Cerebellar nuclear complex (tissue), 1 donor: ENCODE results near the gene CAMTA1.

ENCODE experiments used
- DNase-seq, 2 experiments: peaks; one replicate each; lab custom pipeline; 2025; lab: John Stamatoyannopoulos, UW

CAMTA1 gene

GRCh38 chr1:7558481-7558880, 773.2 kb downstream of the CAMTA1 start:
- DNase-seq: no peak

- no peak for DNase-seq
Observed at GRCh38 chr1:7558921-7559869, 773.9 kb downstream of the CAMTA1 start.

- no peak for DNase-seq
Observed at GRCh38 chr1:7560128-7560527, 774.9 kb downstream of the CAMTA1 start.

- no peak for DNase-seq
Observed at GRCh38 chr1:7560601-7561181, 775.4 kb downstream of the CAMTA1 start.

- DNase-seq: no peak
Observed at GRCh38 chr1:7561331-7561921, 776.2 kb downstream of the CAMTA1 start.

- no peak for DNase-seq
Observed at GRCh38 chr1:7561936-7562728, 776.9 kb downstream of the CAMTA1 start.

GRCh38 chr1:7562729-7563605, 777.7 kb downstream of the CAMTA1 start:
- DNase-seq: no peak

- no peak for DNase-seq
Observed at GRCh38 chr1:7564137-7564536, 778.9 kb downstream of the CAMTA1 start.

- no peak for DNase-seq
Observed at GRCh38 chr1:7565099-7565750, 780.0 kb downstream of the CAMTA1 start.

- no peak for DNase-seq
Observed at GRCh38 chr1:7566417-7567375, 781.4 kb downstream of the CAMTA1 start.

GRCh38 chr1:7567376-7567775, 782.1 kb downstream of the CAMTA1 start:
- no peak for DNase-seq

GRCh38 chr1:7568053-7568452, 782.8 kb downstream of the CAMTA1 start:
- no peak for DNase-seq

- DNase-seq: no peak
Observed at GRCh38 chr1:7568901-7569524, 783.8 kb downstream of the CAMTA1 start.

- DNase-seq: no peak
Observed at GRCh38 chr1:7570311-7570710, 785.1 kb downstream of the CAMTA1 start.

- DNase-seq: no peak
Observed at GRCh38 chr1:7572654-7573152, 787.4 kb downstream of the CAMTA1 start.

- no peak for DNase-seq
Observed at GRCh38 chr1:7573481-7573880, 788.2 kb downstream of the CAMTA1 start.

GRCh38 chr1:7574121-7575040, 789.1 kb downstream of the CAMTA1 start:
- no peak for DNase-seq

GRCh38 chr1:7575041-7575400, 789.8 kb downstream of the CAMTA1 start:
- no peak for DNase-seq
